UCSD-AML1 (cell line): Measurements from ENCODE around the gene SYTL3.
A peak's percentile ranks its signal among the peaks of the same experiment; 100 is the strongest.
"Not testable (repeated sequence)": the region's sequence is repeated elsewhere in the genome, so short reads cannot be mapped to it uniquely, and the experiment has no call there.

Experiments used
- DNase-seq: peaks from one replicate; lab custom pipeline; 2025; ENCODE audit not compliant: unreplicated experiment; lab: John Stamatoyannopoulos, UW

SYTL3 gene

DNA sequence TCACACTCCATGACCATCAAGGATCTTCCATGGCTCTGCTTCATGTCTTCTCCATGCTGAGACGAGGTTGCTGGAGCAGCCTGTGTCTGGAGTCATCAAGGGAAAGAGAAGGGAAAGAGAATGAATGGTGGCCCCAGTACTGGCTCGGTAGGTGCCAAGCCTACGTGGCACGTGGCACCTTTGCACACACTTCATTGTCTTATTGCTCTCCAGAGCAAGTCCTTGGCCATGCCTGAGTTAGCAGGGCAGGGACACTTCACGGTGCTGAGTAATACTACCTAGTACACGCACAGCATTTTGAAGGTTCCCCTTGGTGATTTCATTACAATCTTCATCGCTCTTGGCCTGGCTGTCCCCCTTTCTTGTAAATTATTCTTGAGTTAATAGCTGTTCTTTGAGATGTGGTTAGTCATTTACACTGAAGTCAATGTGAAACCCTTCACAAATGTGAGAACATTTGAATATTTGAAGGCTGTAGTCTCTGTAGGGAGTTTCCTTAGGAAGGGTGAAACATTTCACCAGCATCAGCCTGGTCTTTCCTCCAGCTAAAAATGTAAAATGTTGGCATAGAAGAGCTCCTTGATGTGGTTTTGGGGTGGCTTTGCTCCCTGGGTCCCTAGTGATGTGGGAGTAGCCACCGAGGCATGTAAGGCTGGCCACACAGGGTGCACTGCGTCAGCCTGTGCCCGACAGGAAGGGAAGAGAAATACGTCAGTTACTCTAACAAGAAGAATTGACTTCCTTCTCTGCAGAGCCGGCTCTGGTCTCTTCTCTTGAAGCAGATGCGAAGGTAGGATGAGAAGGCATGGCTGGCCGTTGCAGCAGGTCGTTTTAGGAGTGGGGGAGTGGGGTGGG, at the start of gene SYTL3:
Gene SYTL3 (plus strand): TSS at position 766 of the 855 bp plus-strand sequence. CDS start 13,215 bp downstream, outside the sequence.
- DNase-seq = peak; percentile 75

DNA sequence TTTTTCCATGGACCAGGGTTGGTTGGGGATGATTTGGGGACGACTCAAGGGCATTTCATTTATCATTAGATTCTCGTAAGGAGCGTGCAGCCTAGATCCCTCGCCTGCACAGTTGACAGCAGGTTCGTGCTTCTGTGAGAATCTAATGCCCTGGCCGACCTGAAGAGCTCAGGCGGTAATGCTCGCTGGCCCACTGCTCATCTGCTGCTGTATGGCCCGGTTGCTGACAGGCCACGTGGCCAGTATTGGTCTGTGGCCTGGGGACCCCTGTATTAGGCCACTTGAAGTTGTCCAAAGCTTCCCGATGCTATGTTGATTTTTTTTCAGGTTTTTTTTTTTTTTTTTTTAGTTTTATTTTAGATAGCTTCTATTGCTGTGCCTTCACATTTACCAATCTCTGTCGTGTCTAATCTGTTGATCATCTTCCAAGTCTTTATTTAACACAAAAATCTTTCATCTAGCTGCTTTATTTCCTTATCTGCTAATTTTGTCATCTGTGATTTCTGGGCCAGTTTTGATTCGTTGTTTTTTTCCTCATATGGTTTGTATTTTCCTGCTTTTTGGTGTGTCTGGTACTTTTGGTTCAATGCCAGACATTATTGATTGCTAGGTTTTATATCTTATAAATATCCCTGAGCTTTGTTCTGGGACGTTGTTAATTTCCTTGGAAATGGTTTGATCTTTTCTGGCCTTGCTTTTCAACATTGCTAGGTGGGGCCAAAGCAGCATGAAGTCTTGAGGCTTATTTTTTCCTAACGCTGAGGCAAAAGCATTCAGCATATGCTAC, 46.4 kb upstream of the SYTL3 start:
- DNase-seq = no peak

DNA sequence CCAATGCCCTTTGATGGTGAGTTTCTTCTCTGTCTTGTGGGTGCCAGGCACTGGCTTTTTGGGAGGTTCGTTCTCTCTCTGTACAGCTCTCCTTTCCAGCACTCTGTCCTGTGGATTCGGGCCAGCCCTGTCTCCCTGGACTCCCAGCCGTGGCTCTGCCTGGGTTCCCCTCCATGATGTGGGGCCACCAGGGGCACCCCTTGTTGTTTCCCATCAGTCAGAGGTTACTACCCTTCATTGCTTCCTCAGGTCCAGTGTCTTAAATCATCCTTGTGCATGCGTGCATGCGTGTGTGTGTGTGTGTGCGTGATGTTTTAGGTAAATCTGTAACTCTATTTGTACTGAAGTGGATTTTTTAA, 45.8 kb upstream of the SYTL3 start:
- no peak for DNase-seq

DNA sequence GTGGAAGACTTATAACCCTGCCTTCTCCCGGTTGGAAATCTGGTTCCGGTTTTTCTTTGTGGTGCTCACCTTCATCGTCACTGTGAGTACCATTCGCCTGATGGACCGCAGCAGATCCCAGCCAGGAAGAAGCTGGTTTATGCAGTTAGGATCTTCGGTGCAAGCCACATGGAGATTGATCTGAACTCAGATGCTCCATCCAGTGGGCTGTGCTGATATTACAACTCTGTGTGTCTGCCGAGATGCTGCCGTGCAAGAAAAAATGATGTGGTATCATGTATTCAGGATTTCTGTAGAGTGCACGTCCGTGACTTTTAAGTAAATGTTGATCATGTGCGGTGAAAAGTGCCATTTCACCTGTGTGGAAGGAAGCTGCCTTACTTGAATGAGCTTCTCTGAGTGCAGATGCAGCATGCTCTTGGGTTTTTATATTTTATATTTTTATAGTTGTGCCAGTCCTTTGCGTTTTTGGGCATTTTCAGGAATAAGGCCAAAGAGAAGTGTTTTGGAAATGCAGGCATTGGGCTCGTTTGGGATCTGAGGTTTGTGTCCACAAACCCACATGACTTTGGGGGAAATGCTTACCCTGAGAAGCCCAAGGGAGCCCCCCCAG, 44.5 kb upstream of the SYTL3 start:
- peak; percentile 30 for DNase-seq

GRCh38 chr6:158606011-158606410, 43.8 kb upstream of the SYTL3 start:
- DNase-seq = not testable (repeated sequence)

GRCh38 chr6:158606935-158607334, 42.9 kb upstream of the SYTL3 start:
- no peak for DNase-seq

GRCh38 chr6:158607411-158608170, 42.3 kb upstream of the SYTL3 start:
- no peak for DNase-seq

DNA sequence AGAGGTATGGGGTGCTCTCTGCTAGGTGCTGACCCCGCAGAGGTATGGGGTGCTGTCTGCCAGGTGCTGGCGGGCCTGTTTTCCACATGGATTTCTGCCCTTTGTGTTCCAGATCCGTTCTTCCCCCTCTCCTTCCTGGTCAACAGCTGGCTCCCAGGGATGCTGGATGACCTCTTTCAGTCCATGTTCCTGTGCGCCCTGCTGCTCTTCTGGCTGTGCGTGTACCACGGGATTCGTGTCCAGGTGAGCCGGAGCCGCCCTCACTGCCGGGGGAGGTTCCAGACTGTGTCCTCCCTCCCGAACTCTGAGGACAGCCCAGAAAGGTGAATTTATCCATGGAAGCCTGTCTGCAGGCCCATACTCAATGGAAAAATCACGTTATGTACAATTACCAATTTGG, 41.6 kb upstream of the SYTL3 start:
- no peak for DNase-seq

DNA sequence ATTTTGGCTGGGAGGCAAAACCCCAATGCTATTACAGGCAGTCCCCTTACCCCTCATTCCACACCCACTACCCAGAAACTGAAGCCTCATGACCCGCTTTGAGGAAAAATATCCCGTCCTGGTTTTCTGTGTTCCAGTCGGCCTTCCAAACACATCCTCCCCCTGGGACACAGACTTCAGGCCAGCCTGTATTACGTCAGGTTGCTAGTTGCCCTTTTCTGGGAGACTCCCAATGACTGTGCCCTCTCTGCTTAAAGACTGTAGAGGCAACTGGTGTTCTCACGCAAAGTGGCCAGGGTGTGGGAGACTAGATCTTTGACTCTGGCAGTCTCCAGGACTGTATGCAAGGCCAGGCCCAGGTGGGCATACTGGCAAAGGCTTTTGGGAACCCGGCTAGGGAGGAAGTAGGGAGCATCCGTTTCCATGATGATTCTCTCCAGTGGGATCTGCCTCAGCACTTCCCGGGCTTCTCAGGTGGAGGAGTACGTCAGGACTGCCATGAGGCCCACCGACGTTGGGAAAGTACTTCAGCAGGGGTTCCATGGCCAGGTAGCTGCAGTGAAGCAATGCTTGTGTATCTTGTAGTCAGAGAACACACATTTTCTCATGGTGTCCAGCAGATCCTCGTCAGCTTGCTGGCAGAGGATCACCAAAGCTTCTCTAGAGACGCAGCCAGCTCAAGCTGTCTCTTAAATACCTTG, 40.2 kb upstream of the SYTL3 start:
- DNase-seq = no peak

DNA sequence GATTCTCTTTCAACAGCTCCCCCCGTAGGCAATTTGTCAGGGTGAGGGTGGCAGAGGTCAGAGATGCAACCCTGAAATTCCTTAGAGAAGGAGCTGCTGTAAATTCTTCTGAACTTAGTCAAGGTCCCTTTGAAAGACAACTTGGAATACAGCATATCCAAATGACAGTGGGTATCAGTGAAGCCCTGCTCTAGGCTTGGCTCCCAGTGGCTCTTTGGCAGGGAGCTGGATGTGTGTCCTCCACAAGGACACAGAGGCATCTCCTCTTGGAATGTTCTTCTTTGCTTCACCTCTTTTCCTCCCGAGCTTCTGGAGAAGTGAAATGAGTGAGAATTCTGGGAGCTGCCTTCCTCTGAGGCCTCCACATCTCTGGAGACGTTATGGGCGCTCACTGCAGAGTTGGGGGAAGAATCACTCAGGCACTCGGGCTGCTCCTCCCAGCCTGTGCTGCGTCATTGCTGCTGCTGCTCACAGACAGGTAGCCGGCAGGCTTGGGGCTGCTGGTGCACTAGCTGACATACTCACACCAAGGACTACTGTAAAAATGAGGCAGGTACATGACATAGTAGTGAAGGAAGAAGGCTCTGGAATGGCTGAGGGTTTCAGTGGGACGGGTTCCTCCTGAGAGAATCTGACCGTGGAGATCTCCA, 39.4 kb upstream of the SYTL3 start:
- DNase-seq = no peak

DNA sequence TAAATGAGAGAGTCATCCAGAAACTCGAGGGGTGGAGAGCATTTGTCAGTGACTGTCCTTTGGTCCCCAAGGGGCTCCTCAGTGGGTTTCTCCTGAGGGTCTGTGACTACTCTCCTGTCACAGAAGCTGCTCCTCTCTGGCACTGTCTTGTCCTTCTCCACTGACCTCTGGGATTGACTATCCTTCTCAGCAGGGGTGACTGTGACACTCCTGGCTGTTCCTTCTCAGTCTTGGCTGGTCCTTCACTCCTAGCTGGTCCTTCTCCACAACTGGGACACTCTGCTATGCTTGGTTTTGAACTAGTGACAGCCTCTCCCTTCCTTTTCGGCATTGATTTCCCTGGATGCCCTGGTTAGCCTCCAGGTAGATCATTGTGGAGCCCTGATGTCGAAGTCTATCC, 38.8 kb upstream of the SYTL3 start:
- DNase-seq = no peak

GRCh38 chr6:158611541-158612370, 38.1 kb upstream of the SYTL3 start:
- DNase-seq = no peak

- not testable (repeated sequence) for DNase-seq
Measured at GRCh38 chr6:158614606-158615005, 35.2 kb upstream of the SYTL3 start.

DNA sequence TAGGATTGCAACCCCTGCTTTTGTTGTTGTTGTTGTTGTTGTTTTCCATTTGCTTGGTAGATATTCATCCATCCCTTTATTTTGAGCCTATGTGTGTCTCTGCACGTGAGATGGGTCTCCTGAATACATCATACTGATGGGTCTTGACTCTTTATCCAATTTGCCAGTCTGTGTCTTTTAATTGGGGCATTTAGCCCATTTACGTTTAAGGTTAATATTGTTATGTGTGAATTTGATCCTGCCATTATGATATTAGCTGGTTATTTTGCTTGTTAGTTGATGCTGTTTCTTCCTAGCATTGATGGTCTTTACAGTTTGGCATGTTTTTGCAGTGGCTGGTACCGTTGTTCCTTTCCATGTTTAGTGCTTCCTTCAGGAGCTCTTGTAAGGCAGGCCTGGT, 31.6 kb upstream of the SYTL3 start:
- not testable (repeated sequence) for DNase-seq

GRCh38 chr6:158619922-158620801, 29.7 kb upstream of the SYTL3 start:
- DNase-seq = no peak

DNA sequence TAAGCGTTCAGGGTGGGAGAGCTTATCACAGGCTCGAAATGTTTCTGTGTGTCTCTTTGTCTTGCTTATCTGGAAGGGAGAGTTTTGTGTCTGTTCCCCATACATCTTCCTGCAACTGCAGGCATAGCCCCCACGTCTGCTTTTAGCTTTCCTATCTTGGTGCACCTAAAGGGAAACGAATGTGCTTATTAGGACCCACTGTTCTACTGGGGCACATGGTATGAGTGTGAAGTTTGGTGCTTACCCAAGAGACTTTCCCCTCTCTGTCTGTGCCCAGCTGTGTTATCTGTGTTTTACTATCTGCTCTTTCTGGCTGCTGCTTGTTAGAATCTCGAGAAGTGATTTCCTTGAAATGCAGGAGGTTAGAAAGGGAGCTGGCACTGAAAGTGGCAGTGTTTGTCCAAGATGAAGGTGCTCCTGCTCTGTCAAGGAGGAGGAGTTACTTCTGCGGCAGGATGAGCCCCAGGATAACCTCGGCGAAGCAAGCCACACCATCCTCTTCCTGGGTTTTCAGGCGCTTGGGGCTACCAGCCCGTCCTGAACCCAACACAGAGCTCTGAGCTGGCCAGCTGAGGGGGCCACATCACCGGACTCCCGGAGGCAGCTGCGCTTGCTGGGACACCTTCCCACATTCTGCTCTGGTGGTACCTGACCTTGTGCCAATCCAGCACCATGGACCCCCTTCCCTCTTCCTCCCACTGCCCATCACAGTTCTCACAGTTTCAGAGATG, 28.7 kb upstream of the SYTL3 start:
- no peak for DNase-seq
